HepG2 (cell line): ENCODE data around the gene CA6. TPM values are rescaled to one million over a fixed set of nuclear protein-coding genes. Genes with fewer than 3 reads are reported as not detected.

Experiments used
- CREB1 ChIP-seq, 2 experiments: fragments of 450-650 bp in 1 of 2; IDR thresholded peaks; 2 replicates each; pipeline ENCODE4 v1.6.1; 2016 to 2017; ENCODE audit warnings: control low read depth in 1 of 2, mild to moderate bottlenecking in 1 of 2, missing compliant biosample characterization in 1 of 2, missing genetic modification characterization in 1 of 2
- HNF4G ChIP-seq, 2 experiments: sonication (generic) in 1 of 2; formaldehyde crosslinking in 1 of 2; IDR thresholded peaks; 2 replicates each; pipeline versions ENCODE4 v1.4.0 to v1.6.1; 2011 to 2020; ENCODE audit warnings: borderline replicate concordance in 2 of 2, low read depth in 2 of 2, mild to moderate bottlenecking in 2 of 2, low read length in 1 of 2, missing genetic modification reagents in 1 of 2, moderate library complexity in 1 of 2
- MLLT10 ChIP-seq: sonication (generic); formaldehyde crosslinking; IDR thresholded peaks from 2 replicates; pipeline ENCODE4 v1.4.0; 2020; ENCODE audit warnings: missing genetic modification reagents
- MXD4 ChIP-seq: IDR thresholded peaks from 2 replicates; pipeline ENCODE4 v1.6.1; 2016; ENCODE audit warnings: mild to moderate bottlenecking, missing biosample characterization, missing genetic modification reagents
- NONO ChIP-seq, 2 experiments: fragments of 450-650 bp in 1 of 2; sonication (generic) in 1 of 2; formaldehyde crosslinking in 1 of 2; IDR thresholded peaks in 1 of 2; conservative IDR thresholded peaks in 1 of 2; 2 replicates each; pipeline versions ENCODE4 v1.6.1 to v1.8.0; 2017 to 2022; ENCODE audit warnings: mild to moderate bottlenecking in 1 of 2, missing genetic modification reagents in 1 of 2, moderate library complexity in 1 of 2
- NRL ChIP-seq: sonication (generic); formaldehyde crosslinking; IDR thresholded peaks from 2 replicates; pipeline ENCODE4 v1.5.0; 2020; ENCODE audit warnings: missing genetic modification reagents, mild to moderate bottlenecking, moderate library complexity, borderline replicate concordance
- PHF21A ChIP-seq: sonication (generic); formaldehyde crosslinking; IDR thresholded peaks from 2 replicates; pipeline ENCODE4 v1.5.0; 2020; ENCODE audit warnings: mild to moderate bottlenecking, missing genetic modification reagents
- POLR2A ChIP-seq, 2 experiments: IDR thresholded peaks; 2 replicates each; pipeline ENCODE4 v1.6.1; 2011; ENCODE audit warnings: low read depth in 2 of 2, low read length in 2 of 2, mild to moderate bottlenecking in 1 of 2, moderate library complexity in 1 of 2; ENCODE audit not compliant: insufficient read depth in 1 of 2
- POLR2AphosphoS5 ChIP-seq: IDR thresholded peaks from 2 replicates; pipeline ENCODE4 v1.6.1; 2012; ENCODE audit warnings: low read depth, low read length
- RELA ChIP-seq: sonication (generic); formaldehyde crosslinking; IDR thresholded peaks from 2 replicates; pipeline ENCODE4 v1.4.0; 2020; ENCODE audit warnings: missing genetic modification reagents
- SETDB1 ChIP-seq: sonication (generic); formaldehyde crosslinking; IDR thresholded peaks from 2 replicates; pipeline ENCODE4 v1.5.1; 2020; ENCODE audit warnings: missing genetic modification reagents, mild to moderate bottlenecking, borderline replicate concordance
- SIX1 ChIP-seq: sonication (generic); formaldehyde crosslinking; IDR thresholded peaks from 2 replicates; pipeline ENCODE4 v1.4.0; 2020; ENCODE audit warnings: missing genetic modification reagents, borderline replicate concordance
- SMC3 ChIP-seq: IDR thresholded peaks from 2 replicates; pipeline ENCODE4 v1.6.1; 2011; ENCODE audit warnings: low read length, improper control_type of control experiment
- SOX13 ChIP-seq, 3 experiments: fragments of 450-650 bp in 1 of 3; sonication (generic) in 1 of 3; formaldehyde crosslinking in 1 of 3; IDR thresholded peaks in 2 of 3; conservative IDR thresholded peaks in 1 of 3; 2 replicates each; pipeline versions ENCODE4 v1.5.0 to v1.6.1; 2016 to 2020; ENCODE audit warnings: antibody characterized with exemption in 1 of 3, mild to moderate bottlenecking in 1 of 3, missing compliant biosample characterization in 1 of 3, missing genetic modification reagents in 1 of 3, moderate library complexity in 1 of 3
- SOX5 ChIP-seq: IDR thresholded peaks from 2 replicates; pipeline ENCODE4 v1.6.1; 2016; ENCODE audit warnings: borderline replicate concordance
- TBX2 ChIP-seq: sonication (generic); formaldehyde crosslinking; IDR thresholded peaks from 2 replicates; pipeline ENCODE4 v1.5.0; 2020; ENCODE audit warnings: missing genetic modification reagents, mild to moderate bottlenecking, borderline replicate concordance
- ZNF350 ChIP-seq: sonication (generic); formaldehyde crosslinking; IDR thresholded peaks from 2 replicates; pipeline ENCODE4 v1.4.0; 2020; ENCODE audit warnings: mild to moderate bottlenecking, low read depth, missing genetic modification reagents, borderline replicate concordance
- ZNF382 ChIP-seq: sonication (generic); formaldehyde crosslinking; IDR thresholded peaks from 2 replicates; pipeline ENCODE4 v1.5.0; 2020; ENCODE audit warnings: missing genetic modification reagents, mild to moderate bottlenecking, borderline replicate concordance
- ZNF484 ChIP-seq: sonication (generic); formaldehyde crosslinking; IDR thresholded peaks from 2 replicates; pipeline ENCODE4 v1.5.1; 2020; ENCODE audit warnings: mild to moderate bottlenecking, low read depth, missing genetic modification reagents, borderline replicate concordance
- ZNF547 ChIP-seq: sonication (generic); formaldehyde crosslinking; IDR thresholded peaks from 2 replicates; pipeline ENCODE4 v1.5.1; 2020; ENCODE audit warnings: mild to moderate bottlenecking, missing genetic modification reagents
- ZNF619 ChIP-seq: sonication (generic); formaldehyde crosslinking; IDR thresholded peaks from 2 replicates; pipeline ENCODE4 v1.4.0; 2020; ENCODE audit warnings: mild to moderate bottlenecking, missing genetic modification reagents
- ZNF83 ChIP-seq: sonication (generic); formaldehyde crosslinking; IDR thresholded peaks from 2 replicates; pipeline ENCODE4 v1.4.0; 2020; ENCODE audit warnings: missing genetic modification reagents, mild to moderate bottlenecking, borderline replicate concordance
- ZZZ3 ChIP-seq: sonication (generic); formaldehyde crosslinking; IDR thresholded peaks from 2 replicates; pipeline ENCODE4 v1.4.0; 2020; ENCODE audit warnings: missing genetic modification reagents, mild to moderate bottlenecking, borderline replicate concordance
- polyA plus RNA-seq, 8 experiments: library from polyadenylated mRNA; depleted of rRNA in 3 of 8; stranded (reverse) in 7 of 8; unstranded in 1 of 8; fragments of >200 nt; fragmentation: Illumina TruSeq in 4 of 8; extraction: Trizol in 4 of 8; gene quantifications; 2 replicates each; pipeline versions ENCODE4 v1.2.1 to v1.2.3, GENCODE V29; 2011 to 2016; ENCODE audit warnings: low read depth in 4 of 8, missing spikeins in 1 of 8, mixed read lengths in 1 of 8; ENCODE audit not compliant: insufficient read depth in 1 of 8
- total RNA-seq, 5 experiments: library from RNA; depleted of rRNA; stranded (reverse); fragments of >200 nt; fragmentation: Illumina TruSeq; extraction: Trizol; gene quantifications; 2 replicates each; pipeline ENCODE4 v1.2.3, GENCODE V29; 2016; ENCODE audit warnings: low read depth in 1 of 5
- TF ChIP-seq, protein P1 (sequence below): IDR thresholded peaks from 2 replicates; pipeline ENCODE4 v1.6.1; 2012; ENCODE audit warnings: inconsistent platforms
- TF ChIP-seq, protein P2 (sequence below): conservative IDR thresholded peaks from 2 replicates; pipeline ENCODE4 v1.6.1; 2018; ENCODE audit warnings: missing genetic modification reagents
- TF ChIP-seq, protein P3 (sequence below): sonication (generic); formaldehyde crosslinking; IDR thresholded peaks from 2 replicates; pipeline ENCODE4 v1.5.1; 2020; ENCODE audit warnings: mild to moderate bottlenecking, missing genetic modification reagents, moderate library complexity

The CA6 gene
- total and polyA plus RNA-seq, 2 of the 13 experiments (the other 11 are each of a cell fraction or from before 2014, with no cell fraction given) = not detected

DNA sequence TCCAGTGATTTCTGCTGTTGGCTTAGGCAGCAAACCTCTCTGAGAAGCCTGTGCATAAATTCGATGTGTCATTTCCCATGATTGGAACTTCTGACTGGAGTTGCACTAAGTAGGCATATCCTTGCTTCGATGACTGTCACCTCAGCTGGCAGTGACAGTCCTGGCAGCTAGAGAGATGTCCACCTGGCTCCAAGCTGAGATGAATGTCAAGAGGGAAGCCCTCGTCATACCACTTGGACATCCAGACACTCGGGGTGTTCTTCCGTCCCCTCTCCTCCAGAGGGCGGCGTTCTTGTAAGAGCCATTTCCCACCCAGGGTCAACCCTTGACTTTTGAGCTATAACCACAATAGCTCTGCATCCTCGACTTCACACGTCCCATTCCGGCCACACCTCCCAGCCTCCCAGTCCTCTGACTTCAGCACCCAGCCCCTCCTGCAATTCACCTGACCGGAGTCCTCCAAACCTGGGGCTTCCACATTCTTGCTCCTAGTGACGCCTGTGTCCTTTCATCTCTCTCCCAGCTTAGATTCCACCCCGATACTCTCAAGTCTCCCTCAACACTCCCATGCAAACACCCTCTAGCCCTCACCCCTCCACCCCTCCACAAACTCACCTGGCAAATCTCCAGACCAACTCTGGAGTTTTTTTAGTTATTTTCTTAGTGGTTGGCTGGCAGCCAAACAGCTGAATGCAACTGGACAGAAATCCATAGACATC is 17.3 kb downstream of the CA6 start (continued):
- TF ChIP-seq, protein P1, sequence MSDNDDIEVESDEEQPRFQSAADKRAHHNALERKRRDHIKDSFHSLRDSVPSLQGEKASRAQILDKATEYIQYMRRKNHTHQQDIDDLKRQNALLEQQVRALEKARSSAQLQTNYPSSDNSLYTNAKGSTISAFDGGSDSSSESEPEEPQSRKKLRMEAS = 0 out of 2 replicates have a peak, but pooled peaks have one; percentile 21
- TF ChIP-seq HNF4G (IDR thresholded peaks at IDR 0.05; ENCODE audit: borderline replicate concordance, low read depth, low read length) (no peak), HNF4G (CRISPR knock-in tag; IDR thresholded peaks at IDR 0.05; ENCODE audit: borderline replicate concordance, low read depth) (no peak), SMC3 (peak; percentile 71; the same call in 1 of the 2 replicates), ZNF484 (no peak), ZNF350 (CRISPR knock-in tag) (no peak), POLR2AphosphoS5 (no peak), MXD4 (CRISPR knock-in tag) (no peak), ZNF382 (CRISPR knock-in tag) (no peak), ZZZ3 (no peak), MLLT10 (CRISPR knock-in tag) (no peak), TBX2 (CRISPR knock-in tag) (peak; percentile 59), PHF21A (CRISPR knock-in tag) (no peak), SETDB1 (no peak), SOX5 (CRISPR knock-in tag) (peak; percentile 32; the same call in 1 of the 2 replicates), ZNF547 (CRISPR knock-in tag) (no peak), NRL (no peak), SOX13 (IDR thresholded peaks at IDR 0.05) (no peak), SOX13 (CRISPR knock-in tag; conservative IDR thresholded peaks at IDR 0.05 in 1 of 2, IDR thresholded peaks at IDR 0.05 in 1 of 2) (0 out of 4 replicates have a peak, but pooled peaks of 1 of the 2 experiments have one; percentile 9), ZNF83 (CRISPR knock-in tag) (no peak), CREB1 (IDR thresholded peaks at IDR 0.05) (peak; percentile 23; the same call in 1 of the 2 replicates), CREB1 (CRISPR knock-in tag; IDR thresholded peaks at IDR 0.05) (no peak), SIX1 (no peak), ZNF619 (CRISPR knock-in tag) (no peak), NONO (IDR thresholded peaks at IDR 0.05) (no peak), NONO (CRISPR knock-in tag; conservative IDR thresholded peaks at IDR 0.05) (no peak), POLR2A (IDR thresholded peaks at IDR 0.05; ENCODE audit: insufficient read depth in 1 of 2, low read depth in 2 of 2, low read length in 2 of 2) (no peak), RELA (CRISPR knock-in tag) (no peak)
- TF ChIP-seq, protein P2, sequence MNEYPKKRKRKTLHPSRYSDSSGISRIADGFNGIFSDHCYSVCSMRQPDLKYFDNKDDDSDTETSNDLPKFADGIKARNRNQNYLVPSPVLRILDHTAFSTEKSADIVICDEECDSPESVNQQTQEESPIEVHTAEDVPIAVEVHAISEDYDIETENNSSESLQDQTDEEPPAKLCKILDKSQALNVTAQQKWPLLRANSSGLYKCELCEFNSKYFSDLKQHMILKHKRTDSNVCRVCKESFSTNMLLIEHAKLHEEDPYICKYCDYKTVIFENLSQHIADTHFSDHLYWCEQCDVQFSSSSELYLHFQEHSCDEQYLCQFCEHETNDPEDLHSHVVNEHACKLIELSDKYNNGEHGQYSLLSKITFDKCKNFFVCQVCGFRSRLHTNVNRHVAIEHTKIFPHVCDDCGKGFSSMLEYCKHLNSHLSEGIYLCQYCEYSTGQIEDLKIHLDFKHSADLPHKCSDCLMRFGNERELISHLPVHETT (CRISPR knock-in tag) = no peak
- TF ChIP-seq, protein P3, sequence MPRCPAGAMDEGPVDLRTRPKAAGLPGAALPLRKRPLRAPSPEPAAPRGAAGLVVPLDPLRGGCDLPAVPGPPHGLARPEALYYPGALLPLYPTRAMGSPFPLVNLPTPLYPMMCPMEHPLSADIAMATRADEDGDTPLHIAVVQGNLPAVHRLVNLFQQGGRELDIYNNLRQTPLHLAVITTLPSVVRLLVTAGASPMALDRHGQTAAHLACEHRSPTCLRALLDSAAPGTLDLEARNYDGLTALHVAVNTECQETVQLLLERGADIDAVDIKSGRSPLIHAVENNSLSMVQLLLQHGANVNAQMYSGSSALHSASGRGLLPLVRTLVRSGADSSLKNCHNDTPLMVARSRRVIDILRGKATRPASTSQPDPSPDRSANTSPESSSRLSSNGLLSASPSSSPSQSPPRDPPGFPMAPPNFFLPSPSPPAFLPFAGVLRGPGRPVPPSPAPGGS (CRISPR knock-in tag) = no peak
